Vagina (tissue), 2 donors: ENCODE results near the gene KDM4B. TPM values are rescaled to one million over a fixed set of nuclear protein-coding genes. Genes with fewer than 3 reads are reported as not detected.

Experiments used
- DNase-seq, 2 donors: peaks; one replicate each; pipeline ENCODE4 v3.0.0-alpha.2; 2017; ENCODE audit errors: extremely low spot score in 2 of 2
- H3K27ac ChIP-seq: fragments of 200-600 bp; sonication (generic); one replicate; pipeline ENCODE4 v1.5.1; 2019
- H3K27me3 ChIP-seq: fragments of 200-600 bp; sonication (generic); one replicate; pipeline ENCODE4 v1.5.1; 2019
- H3K36me3 ChIP-seq, 2 donors: fragments of 200-600 bp; sonication (generic); one replicate each; pipeline ENCODE4 v1.5.1; 2017 to 2019
- H3K4me1 ChIP-seq: fragments of 200-600 bp; sonication (generic); one replicate; pipeline ENCODE4 v1.5.1; 2019
- H3K4me3 ChIP-seq, 2 donors: fragments of 200-600 bp; sonication (generic); 1 replicate in 1 of 2; 2 replicates in 1 of 2; pipeline ENCODE4 v1.5.1; 2016 to 2019
- H3K9me3 ChIP-seq: fragments of 200-600 bp; sonication (generic); one replicate; pipeline ENCODE4 v1.5.1; 2019
- CTCF ChIP-seq, 3 experiments: fragments of 450-650 bp in 2 of 3; fragments of 200-600 bp in 1 of 3; sonication (generic) in 1 of 3; IDR thresholded peaks; one replicate each; pipeline ENCODE4 v1.5.1; 2017 to 2019; ENCODE audit warnings: antibody characterized with exemption in 3 of 3, mild to moderate bottlenecking in 2 of 3, moderate library complexity in 2 of 3
- POLR2A ChIP-seq, 2 donors: fragments of 450-650 bp; IDR thresholded peaks; one replicate each; pipeline ENCODE4 v1.6.1; 2017; ENCODE audit warnings: antibody characterized with exemption in 2 of 2, mild to moderate bottlenecking in 2 of 2, moderate library complexity in 2 of 2
- POLR2AphosphoS5 ChIP-seq, 2 donors: sonication (generic); formaldehyde crosslinking; IDR thresholded peaks; one replicate each; pipeline ENCODE4 v1.9.0; 2017; ENCODE audit warnings: antibody characterized with exemption in 2 of 2, mild to moderate bottlenecking in 2 of 2, low read depth in 1 of 2; ENCODE audit not compliant: insufficient read depth in 1 of 2
- intact Hi-C: fragments of 100-400 bp; cut with DNase I; formaldehyde crosslinking; loops from one replicate; pipeline ENCODE4 v1.15.1; 2023
- total RNA-seq: library from RNA; depleted of rRNA; stranded (reverse); fragments of >200 nt; gene quantifications from one replicate; pipeline ENCODE4 v1.2.3, GENCODE V29; 2016

The KDM4B gene
- total RNA-seq, 1 donor from 2014 or later, result 59.7 TPM

GRCh38 chr19:5111051-5111450 lies 142.1 kb downstream of the KDM4B start:
- TF ChIP-seq CTCF (IDR thresholded peaks at IDR 0.05), result no peak
- no peak for TF ChIP-seq POLR2A (IDR thresholded peaks at IDR 0.05)
- TF ChIP-seq POLR2AphosphoS5 (IDR thresholded peaks at IDR 0.05; ENCODE audit: insufficient read depth in 1 of 2, low read depth in 1 of 2), result no peak
- H3K36me3 ChIP-seq, result peaks cover 4 to 71% of the 10 kb centered on the region in 2 donors
- peaks cover 5% of the 10 kb centered on the region for H3K4me1 ChIP-seq
- H3K27ac ChIP-seq, result no peak overlapping the region
- no peak overlapping the region for H3K4me3 ChIP-seq
- intact Hi-C loops, result no loop called here
- no peaks in the 10 kb centered on the region for H3K27me3 ChIP-seq
- no peaks in the 10 kb centered on the region for H3K9me3 ChIP-seq
- no peak for DNase-seq

GRCh38 chr19:5112175-5112574 lies 143.3 kb downstream of the KDM4B start:
- TF ChIP-seq POLR2A (IDR thresholded peaks at IDR 0.05) (no peak), POLR2AphosphoS5 (IDR thresholded peaks at IDR 0.05; ENCODE audit: insufficient read depth in 1 of 2, low read depth in 1 of 2) (no peak), CTCF (IDR thresholded peaks at IDR 0.05) (no peak)
- no peaks in the 10 kb centered on the region for H3K9me3 ChIP-seq
- intact Hi-C loops, result no loop called here
- no peak for DNase-seq
- H3K4me3 ChIP-seq, result no peak overlapping the region
- H3K27me3 ChIP-seq, result no peaks in the 10 kb centered on the region
- H3K36me3 ChIP-seq, result peaks cover 4 to 64% of the 10 kb centered on the region in 2 donors
- no peak overlapping the region for H3K27ac ChIP-seq
- peaks cover 5% of the 10 kb centered on the region for H3K4me1 ChIP-seq

- DNase-seq, result no peak
- Histone ChIP-seq H3K27me3 (no peaks in the 10 kb centered on the region), H3K4me1 (peaks cover 5% of the 10 kb centered on the region), H3K27ac (no peak overlapping the region), H3K4me3 (no peak overlapping the region), H3K9me3 (no peaks in the 10 kb centered on the region), H3K36me3 (peaks cover 4 to 57% of the 10 kb centered on the region in 2 donors)
- TF ChIP-seq POLR2A (IDR thresholded peaks at IDR 0.05) (no peak), CTCF (IDR thresholded peaks at IDR 0.05) (no peak), POLR2AphosphoS5 (IDR thresholded peaks at IDR 0.05; ENCODE audit: insufficient read depth in 1 of 2, low read depth in 1 of 2) (no peak)
- intact Hi-C loops, result no loop called here
Measured at GRCh38 chr19:5112681-5113575, 144.0 kb downstream of the KDM4B start.

- no peak for TF ChIP-seq CTCF (IDR thresholded peaks at IDR 0.05)
- no peak for TF ChIP-seq POLR2AphosphoS5 (IDR thresholded peaks at IDR 0.05; ENCODE audit: insufficient read depth in 1 of 2, low read depth in 1 of 2)
- TF ChIP-seq POLR2A (IDR thresholded peaks at IDR 0.05), result no peak
- H3K36me3 ChIP-seq, result peaks cover 4 to 52% of the 10 kb centered on the region in 2 donors
Measured at GRCh38 chr19:5113633-5114586, 145.0 kb downstream of the KDM4B start.

More at GRCh38 chr19:5113633-5114586, 145.0 kb downstream of the KDM4B start:
- intact Hi-C loops, result no loop called here
- Histone ChIP-seq H3K4me1 (peaks cover 5% of the 10 kb centered on the region), H3K9me3 (no peaks in the 10 kb centered on the region), H3K4me3 (no peak overlapping the region), H3K27me3 (no peaks in the 10 kb centered on the region), H3K27ac (no peak overlapping the region)
- DNase-seq, result no peak
